Neural crest cell (in vitro differentiated cells): ENCODE results near the gene SCAPER. TPM values are rescaled to one million over a fixed set of nuclear protein-coding genes. Genes with fewer than 3 reads are reported as not detected.

Source experiments
- DNase-seq: peaks from one replicate; pipeline ENCODE4 v3.0.0; 2021; ENCODE audit warnings: low read depth, mixed read lengths, low spot score
- H3K27ac Mint-ChIP-seq: one replicate; pipeline ENCODE4 v1.8.0; 2021; ENCODE audit warnings: mild to moderate bottlenecking, mixed read lengths; ENCODE audit not compliant: unreplicated experiment
- H3K27me3 Mint-ChIP-seq: 2 replicates; pipeline ENCODE4 v1.8.0; 2021; ENCODE audit warnings: low read depth, mild to moderate bottlenecking, mixed read lengths
- H3K36me3 Mint-ChIP-seq: 2 replicates; pipeline ENCODE4 v1.8.0; 2021; ENCODE audit warnings: low read depth, mild to moderate bottlenecking, mixed read lengths
- H3K4me1 Mint-ChIP-seq: 2 replicates; pipeline ENCODE4 v1.8.0; 2021; ENCODE audit warnings: mixed read lengths
- H3K4me3 Mint-ChIP-seq: one replicate; pipeline ENCODE4 v1.8.0; 2021; ENCODE audit warnings: mild to moderate bottlenecking, mixed read lengths
- H3K9me3 Mint-ChIP-seq: 2 replicates; pipeline ENCODE4 v1.8.0; 2021; ENCODE audit warnings: mixed read lengths
- total RNA-seq: library from RNA; stranded (reverse); gene quantifications from 2 replicates; pipeline ENCODE4 v1.2.1, GENCODE V29; 2021
- TF ChIP-seq, protein P1 (sequence below): fragments of 200-600 bp; sonication (generic); conservative IDR thresholded peaks from 2 replicates; pipeline ENCODE4 v1.5.0; 2021; ENCODE audit warnings: antibody characterized with exemption, mild to moderate bottlenecking

The SCAPER gene
- total RNA-seq, 1 donor from 2014 or later, result 15.3 TPM

DNA sequence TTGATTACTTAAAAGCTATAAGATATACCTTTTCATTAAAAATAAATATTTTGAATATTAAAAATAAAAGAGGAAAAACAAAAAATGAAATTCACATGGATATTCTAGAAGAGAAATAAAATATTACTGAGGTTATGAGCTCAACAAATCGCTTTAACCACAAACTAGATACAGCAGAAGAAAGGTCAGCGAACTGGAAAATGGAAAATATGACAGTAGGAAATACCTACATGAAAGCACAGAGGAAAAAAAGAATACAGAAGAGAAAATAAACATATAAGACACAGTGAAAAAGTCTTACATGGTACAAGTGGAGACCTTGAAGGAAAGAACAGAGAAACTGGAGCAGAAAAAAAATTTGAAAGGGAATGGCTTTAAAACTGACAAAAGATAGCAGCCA lies 33.2 kb downstream of the SCAPER start:
- Mint-ChIP-seq H3K36me3 (no peaks in the 10 kb centered on the region), H3K4me1 (no peaks in the 10 kb centered on the region), H3K27ac (no peak overlapping the region), H3K4me3 (no peak overlapping the region), H3K9me3 (no peaks in the 10 kb centered on the region), H3K27me3 (no peaks in the 10 kb centered on the region)
- no peak for DNase-seq
- TF ChIP-seq, protein P1, sequence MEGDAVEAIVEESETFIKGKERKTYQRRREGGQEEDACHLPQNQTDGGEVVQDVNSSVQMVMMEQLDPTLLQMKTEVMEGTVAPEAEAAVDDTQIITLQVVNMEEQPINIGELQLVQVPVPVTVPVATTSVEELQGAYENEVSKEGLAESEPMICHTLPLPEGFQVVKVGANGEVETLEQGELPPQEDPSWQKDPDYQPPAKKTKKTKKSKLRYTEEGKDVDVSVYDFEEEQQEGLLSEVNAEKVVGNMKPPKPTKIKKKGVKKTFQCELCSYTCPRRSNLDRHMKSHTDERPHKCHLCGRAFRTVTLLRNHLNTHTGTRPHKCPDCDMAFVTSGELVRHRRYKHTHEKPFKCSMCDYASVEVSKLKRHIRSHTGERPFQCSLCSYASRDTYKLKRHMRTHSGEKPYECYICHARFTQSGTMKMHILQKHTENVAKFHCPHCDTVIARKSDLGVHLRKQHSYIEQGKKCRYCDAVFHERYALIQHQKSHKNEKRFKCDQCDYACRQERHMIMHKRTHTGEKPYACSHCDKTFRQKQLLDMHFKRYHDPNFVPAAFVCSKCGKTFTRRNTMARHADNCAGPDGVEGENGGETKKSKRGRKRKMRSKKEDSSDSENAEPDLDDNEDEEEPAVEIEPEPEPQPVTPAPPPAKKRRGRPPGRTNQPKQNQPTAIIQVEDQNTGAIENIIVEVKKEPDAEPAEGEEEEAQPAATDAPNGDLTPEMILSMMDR, result no peak

DNA sequence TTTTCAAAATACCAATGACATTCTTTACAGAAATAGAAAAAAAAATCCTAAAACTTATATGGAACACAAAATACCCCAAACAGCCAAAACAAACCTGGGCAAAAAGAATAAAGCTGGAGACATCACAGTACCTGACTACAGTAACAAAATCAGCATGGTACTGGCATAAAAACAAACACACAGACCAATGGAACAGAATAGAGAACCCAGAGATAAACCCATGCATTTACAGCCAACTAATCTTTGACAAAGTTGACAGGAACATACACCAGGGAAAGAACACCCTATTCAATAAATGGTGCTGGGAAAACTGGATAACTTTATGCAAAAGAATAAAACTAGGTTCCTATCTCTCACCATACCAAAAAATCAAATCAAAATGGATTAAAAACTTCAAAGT lies 36.4 kb downstream of the SCAPER start:
- no peaks in the 10 kb centered on the region for H3K36me3 Mint-ChIP-seq
- H3K9me3 Mint-ChIP-seq, result no peaks in the 10 kb centered on the region
- no peaks in the 10 kb centered on the region for H3K27me3 Mint-ChIP-seq
- TF ChIP-seq, protein P1, result no peak
- DNase-seq, result no peak
- no peak overlapping the region for H3K27ac Mint-ChIP-seq
- no peaks in the 10 kb centered on the region for H3K4me1 Mint-ChIP-seq
- no peak overlapping the region for H3K4me3 Mint-ChIP-seq

DNA sequence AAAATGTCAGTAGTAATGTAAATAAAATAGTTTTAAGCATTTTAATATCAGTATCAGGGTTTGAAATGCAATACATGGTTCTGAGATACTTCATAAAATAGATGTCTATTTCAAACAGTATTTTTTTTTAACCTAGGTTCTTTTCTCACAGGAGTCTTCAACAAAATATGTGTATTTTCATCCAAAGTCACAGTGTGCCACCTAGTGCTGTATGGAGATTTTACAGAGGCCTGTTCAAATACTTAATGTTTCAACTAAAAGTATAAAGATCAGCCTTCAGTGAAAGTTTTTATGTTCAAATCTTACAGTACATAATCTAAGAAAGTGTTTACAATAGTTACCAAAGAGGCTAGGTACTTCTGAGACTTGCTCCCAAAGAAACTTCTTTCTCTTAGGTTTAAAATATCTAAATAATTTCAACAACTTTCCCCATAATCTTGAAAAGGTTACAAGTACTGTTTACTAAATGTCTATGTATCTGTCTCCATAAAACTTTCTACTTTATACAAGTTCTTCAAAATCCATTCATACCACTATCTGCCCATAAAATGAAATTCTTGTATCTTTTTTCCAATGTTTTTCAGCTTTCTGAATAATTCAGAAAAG lies 38.3 kb downstream of the SCAPER start:
- no peak overlapping the region for H3K27ac Mint-ChIP-seq
- H3K9me3 Mint-ChIP-seq, result no peaks in the 10 kb centered on the region
- no peaks in the 10 kb centered on the region for H3K4me1 Mint-ChIP-seq
- no peaks in the 10 kb centered on the region for H3K36me3 Mint-ChIP-seq
- H3K27me3 Mint-ChIP-seq, result no peaks in the 10 kb centered on the region
- peak; percentile 5 for DNase-seq
- H3K4me3 Mint-ChIP-seq, result no peak overlapping the region
- TF ChIP-seq, protein P1, result peak; percentile 71

GRCh38 chr15:76866008-76866407 lies 39.1 kb downstream of the SCAPER start:
- no peaks in the 10 kb centered on the region for H3K4me1 Mint-ChIP-seq

DNA sequence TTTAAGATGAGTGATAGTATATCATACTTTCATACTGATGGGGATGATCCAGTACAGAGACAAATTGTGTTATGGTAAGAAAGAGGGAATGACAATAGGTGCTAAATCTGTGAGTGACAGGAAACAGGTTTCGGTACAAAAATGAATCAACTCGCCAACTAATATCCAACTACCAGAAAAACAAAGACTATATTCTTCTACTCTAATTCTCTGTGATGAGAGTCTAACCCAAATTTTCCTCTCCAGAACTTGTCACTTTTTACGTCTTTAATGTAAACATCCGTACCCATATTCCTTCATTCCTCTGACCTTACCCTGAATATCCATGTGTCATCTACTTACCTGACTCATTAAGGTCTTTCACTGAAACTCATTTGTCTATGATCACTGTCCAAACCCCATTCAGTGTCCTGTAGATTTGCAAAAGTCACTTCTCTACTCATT lies 39.6 kb downstream of the SCAPER start:
- DNase-seq, result no peak
- Mint-ChIP-seq H3K27me3 (no peaks in the 10 kb centered on the region), H3K36me3 (no peaks in the 10 kb centered on the region), H3K9me3 (no peaks in the 10 kb centered on the region), H3K4me1 (no peaks in the 10 kb centered on the region), H3K27ac (no peak overlapping the region), H3K4me3 (no peak overlapping the region)
- TF ChIP-seq, protein P1, result no peak

More at GRCh38 chr15:76866008-76866407, 39.1 kb downstream of the SCAPER start:
- Mint-ChIP-seq H3K4me3 (no peak overlapping the region), H3K9me3 (no peaks in the 10 kb centered on the region), H3K27me3 (no peaks in the 10 kb centered on the region), H3K27ac (no peak overlapping the region), H3K36me3 (no peaks in the 10 kb centered on the region)
- no peak for DNase-seq
- TF ChIP-seq, protein P1, result no peak
